Measurements from ENCODE around the gene ETF1.

GRCh38 chr5:138553437-138554095 is 10.5 kb upstream of the ETF1 start:
- no peak for TF ChIP-seq CTCF (IDR thresholded peaks at IDR 0.05)
- TF ChIP-seq POLR2A (IDR thresholded peaks at IDR 0.05) = no peak
- no peak for TF ChIP-seq POLR2AphosphoS5 (IDR thresholded peaks at IDR 0.05)
